Amygdala (tissue), 56 donors: ENCODE results near the gene HMCN1.

ENCODE experiments used
- DNase-seq, 56 donors: peaks; one replicate each; lab custom pipeline; 2025; lab: John Stamatoyannopoulos, UW

The HMCN1 gene

DNA sequence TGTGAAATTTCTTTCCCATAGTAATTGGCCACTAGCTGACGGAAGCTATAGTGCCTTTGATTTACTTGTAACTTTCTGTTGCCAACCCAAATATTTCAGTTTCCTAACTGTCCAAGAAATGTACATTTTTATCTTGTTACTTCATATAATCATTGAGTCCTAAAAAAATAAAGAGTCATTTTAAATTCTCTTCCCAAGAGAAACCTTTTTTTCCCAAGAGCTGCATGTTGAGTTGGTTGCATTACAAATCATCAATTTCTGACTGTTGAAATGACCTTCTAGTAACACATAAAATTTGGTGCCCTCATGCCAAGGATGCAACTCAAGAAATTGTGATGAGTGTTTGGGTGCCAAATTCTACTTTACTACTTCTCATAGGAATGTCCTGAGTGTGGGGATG lies 61.0 kb downstream of the HMCN1 start:
- DNase-seq: no peak

DNA sequence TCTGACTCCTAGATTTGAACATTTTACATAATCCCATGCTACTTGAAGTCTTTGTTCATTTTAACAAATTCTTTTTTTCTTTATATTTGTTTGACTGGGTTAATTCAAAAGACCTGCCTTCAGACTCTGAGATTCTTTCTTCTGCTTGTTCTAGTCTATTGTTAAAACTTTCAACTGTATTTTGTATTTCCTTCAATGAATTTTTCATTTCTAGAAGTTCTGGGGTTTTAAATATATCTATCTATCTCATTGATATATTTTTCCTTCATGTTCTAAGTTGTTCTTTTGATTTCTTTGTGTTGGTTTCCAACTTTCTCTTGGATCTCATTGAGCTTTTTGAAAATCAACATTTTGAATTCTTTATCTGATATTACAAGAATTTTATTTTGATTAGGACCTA lies 64.3 kb downstream of the HMCN1 start:
- no peak for DNase-seq

DNA sequence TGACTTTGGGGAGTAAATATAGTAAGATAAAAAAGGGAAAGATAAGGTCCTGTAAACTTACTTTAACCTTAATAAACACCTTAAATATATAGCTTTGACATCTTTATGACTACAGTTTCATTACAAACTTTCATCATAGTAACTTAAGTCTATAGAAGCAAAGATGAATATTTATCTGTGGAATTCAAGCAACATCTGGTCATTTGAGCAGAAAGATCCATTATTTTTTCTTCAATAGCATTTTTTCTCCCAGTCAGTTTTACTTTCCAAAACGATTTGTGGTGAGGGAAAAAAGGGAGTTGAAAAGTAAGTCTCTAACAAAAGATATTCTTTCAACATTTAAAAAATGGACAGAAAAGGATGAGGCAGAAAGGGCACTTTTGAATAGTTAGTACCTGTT lies 69.0 kb downstream of the HMCN1 start:
- no peak for DNase-seq

DNA sequence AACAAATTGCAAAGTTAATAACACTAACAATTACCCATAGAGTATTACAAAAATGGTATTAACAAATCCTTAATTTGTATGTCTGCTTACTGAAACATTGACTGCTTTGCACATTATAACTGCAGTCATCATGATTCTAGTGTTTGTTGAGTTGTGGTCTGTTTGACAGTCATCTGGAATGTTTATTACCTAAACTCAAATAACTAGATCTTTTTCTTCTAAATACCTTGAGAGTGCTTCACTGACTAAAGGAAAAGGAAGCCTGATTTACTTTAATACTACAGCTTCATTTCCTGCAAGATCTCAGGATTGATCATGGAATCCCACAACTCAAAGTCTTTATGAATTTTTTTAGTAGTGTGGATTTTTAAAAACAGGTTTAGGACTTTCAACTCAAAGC lies 70.0 kb downstream of the HMCN1 start:
- DNase-seq: no peak

DNA sequence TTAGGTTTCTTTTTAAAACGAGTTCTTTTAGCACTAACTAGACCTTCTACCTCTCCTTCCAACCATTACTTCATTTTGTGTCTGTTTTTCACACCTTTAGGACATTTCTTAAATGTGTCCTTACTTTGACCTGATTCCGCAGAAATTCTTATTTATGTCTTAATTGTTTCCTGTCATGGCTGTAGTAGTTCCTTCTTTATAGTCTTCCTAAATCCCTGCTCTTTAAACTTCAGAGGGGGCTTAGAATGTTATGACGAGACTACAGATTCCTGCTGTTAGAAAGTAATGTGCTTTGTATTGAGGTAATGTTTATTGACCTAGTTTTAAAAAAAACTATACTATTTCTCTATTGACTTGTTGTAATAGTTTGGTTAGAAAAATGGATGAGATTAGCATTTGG lies 70.4 kb downstream of the HMCN1 start:
- no peak for DNase-seq

DNA sequence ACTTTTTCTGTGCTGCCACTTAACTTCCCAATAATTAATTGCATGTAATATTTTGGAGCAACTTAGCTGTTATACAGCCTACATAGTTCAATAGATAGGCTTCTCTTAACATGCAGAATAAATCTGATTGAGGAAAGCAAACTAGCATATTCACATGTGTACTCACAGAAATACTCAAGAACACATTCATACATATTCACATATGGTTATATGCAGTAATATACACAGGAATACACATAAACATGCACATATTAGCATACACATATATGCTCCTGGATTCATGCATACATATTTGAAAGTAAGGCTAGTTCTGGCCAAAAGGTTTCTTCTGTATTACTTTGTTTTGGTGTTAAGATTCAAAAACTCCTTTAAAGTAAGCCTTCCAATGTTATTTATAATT lies 73.1 kb downstream of the HMCN1 start:
- DNase-seq: no peak

DNA sequence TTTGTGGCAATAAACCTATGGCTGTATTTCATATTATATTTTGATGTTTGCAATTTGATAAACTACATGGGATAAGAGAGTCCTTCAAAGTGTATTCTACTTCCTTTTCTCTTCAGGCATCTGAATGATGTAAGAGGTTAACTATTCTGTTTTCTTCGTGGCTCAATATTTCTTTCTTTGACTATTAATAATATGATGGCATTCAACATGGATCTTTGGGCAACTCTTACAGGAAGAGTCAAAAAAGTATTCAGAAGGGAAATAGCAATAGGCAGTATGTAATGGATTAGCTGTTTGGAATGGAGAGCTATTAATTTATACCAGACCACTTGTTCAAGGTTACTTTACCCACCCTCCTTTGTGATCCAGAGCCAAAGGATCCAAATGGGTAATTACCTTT lies 74.4 kb downstream of the HMCN1 start:
- DNase-seq: no peak

DNA sequence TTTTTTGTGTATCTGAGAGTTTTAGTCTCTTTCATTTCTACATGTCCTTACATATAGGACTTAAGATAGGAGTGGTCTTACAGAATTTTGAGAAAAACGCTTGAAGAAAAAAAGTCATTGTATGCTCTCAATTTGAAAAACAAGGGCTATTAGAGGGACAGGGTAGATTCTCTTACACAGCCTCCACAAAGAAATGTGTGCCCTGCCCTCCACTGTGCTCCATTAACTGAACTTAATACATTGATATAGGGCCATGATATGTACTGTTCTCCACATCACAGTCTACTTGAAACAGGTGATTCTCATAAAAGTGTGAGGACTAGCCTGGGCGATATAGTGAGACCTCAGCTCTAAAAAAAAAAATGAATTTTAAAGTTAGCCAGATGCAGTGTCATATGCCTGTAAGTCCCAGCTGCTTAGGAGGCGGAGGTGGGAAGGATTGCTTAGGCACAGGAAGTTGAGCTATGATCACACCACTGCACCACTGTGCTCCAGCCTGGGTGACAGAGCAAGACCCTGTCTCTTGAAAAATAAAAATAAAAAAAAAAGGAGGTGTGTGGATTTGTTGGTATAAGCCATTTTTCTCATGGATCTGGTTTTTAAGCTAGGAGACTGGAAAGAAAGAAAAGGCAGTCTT lies 77.0 kb downstream of the HMCN1 start:
- no peak for DNase-seq

DNA sequence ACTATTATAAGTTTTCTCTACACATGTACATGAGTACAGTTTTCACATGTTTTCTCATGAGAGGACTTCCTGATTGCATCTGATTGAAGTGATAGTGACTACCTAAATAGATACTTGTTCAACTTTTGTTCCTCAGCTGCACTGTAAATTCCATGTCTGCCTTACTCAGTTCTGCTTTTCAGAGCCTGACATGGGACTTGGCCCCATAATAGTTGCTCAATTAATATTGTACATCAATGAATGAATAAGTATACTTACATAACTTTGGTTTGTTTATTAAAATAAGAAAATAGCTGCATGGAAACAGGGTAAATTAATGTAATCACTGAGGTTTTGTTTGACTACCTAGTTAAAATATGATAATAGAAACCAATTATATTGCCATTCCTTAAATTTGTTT lies 78.7 kb downstream of the HMCN1 start:
- DNase-seq: no peak

DNA sequence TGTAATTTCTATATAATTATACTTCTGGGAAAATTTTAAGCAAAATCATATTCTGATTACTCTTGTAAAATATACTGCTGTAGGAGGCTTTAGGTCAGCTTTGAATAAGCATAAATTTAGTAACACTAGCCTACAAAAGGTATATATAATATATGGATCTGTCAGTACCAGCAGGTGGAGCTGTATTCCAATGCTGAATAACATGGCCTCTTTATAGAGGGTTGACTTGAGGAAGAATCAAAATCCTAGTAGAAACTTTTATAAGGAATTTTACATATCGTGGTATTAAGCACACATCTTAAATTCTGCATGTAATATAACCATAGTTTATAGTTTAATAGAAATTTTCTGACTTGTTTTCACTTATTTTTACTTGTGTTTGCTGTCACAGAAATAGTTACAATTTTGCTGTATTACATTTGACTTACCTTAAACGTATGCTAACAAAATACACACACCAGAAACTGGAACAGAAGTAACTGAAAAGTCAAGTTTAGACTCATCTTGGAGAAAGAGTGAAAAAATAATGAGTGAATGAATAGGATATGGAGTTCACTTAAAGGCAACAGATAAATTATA lies 79.3 kb downstream of the HMCN1 start:
- DNase-seq: peak in 1 of 56 donors; percentile 4

DNA sequence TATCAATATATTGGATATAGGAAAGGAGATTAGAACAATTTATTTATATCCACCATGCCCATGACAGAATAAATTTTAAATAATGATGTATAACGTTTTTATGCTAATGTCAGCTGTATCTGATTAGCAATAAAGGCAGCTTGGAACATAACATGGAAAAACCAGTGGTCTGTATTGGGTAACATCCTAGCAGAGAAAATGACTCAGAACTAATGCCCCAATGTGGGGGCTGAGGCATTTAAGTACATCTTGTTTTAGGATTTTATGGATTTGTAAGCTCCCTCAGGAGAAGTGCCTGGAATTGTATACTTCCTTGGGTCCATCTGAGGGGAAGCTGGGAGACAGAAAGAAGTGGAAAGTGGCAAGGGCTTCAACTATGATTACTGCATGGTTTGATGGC lies 82.3 kb downstream of the HMCN1 start:
- DNase-seq: no peak

DNA sequence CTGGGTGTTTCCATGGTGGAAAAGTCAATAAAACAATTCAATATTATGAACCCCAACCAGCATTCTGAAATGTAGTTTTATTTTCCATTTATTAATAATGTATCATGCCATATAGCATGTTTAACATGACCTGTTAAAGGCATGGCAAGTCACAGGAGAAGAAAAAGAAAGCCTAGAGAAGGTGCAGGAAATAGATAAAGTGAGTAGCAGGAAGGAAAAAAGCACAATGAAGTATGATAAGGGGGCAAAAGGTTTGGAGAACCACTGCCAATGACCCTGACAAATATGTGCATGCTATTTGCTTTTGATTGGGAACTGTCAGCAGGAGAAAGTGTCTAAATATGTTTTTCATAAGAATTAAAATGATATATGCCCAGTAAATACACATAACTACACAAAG lies 85.6 kb downstream of the HMCN1 start:
- DNase-seq: no peak

DNA sequence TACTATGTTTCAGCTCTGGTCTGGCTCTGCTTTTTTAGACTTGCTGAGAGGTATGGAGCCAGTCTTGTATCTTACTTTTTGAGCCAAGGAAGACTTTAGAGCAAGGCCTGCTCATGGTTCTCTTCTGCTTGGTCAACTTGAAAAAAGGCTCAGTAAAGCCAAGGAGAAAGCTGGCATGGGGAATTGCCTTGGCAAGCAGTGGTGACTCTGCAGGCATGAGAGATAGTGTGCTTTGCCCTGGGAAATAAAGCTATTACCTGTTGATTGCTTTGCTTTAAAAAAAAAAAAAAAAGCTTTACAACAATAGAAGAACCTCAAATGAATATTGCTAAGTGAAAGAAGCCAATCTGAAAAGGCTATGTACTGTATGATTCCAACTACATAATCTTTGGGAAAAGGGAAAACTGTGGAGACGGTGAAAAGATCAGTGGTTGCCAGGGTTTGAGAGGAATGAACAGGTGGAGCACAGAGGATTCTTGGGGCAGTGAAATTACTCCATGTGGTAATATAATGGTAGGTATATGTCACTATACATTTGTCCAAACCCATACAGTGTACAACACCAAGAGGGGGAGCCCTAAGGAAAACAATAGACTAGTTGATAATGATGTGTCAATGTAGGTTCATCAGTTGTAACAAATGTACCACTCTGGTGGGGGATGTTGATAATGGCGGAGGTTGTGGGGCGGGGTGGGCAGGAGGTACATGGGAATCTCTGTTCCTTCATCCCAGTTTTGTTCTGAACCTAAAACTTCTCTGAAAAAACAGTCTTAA lies 87.6 kb downstream of the HMCN1 start:
- no peak for DNase-seq

DNA sequence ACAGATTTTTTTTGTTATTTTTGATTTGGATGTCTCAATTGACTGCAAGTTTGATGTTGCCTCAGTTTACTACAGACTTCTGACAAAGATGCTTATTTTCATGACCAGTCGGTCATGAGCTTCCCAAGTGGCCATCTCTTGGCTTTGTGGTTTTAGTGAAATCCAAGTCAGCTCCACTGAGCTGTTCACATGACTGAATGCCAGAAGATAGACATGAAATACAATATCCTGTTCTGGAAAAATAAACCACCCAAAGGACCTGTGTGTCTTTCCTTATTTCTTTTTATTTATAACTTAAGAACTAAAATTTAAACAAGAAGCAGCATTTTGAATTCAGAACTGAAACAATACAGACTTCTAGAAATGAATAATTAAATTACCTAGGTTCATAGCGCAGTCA lies 89.3 kb downstream of the HMCN1 start:
- no peak for DNase-seq

DNA sequence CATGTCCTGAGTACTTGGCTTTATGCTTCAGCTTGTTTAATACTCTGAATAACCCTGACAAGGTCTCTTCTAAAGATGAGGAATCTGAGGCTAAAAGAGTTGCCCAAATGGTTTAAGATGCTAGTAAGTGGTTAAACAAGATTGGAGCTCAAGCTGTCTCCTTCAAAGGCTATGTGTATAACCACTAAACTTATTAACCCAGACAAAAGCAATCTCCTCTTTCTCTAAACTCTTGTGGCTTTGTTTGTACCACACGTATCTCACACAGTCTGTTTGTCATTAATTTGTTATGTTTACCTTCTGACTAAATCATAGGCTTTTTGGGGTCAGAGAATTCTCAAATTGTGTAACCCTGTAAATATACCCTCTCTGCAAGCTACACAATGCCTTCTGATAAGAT lies 89.9 kb downstream of the HMCN1 start:
- DNase-seq: no peak

DNA sequence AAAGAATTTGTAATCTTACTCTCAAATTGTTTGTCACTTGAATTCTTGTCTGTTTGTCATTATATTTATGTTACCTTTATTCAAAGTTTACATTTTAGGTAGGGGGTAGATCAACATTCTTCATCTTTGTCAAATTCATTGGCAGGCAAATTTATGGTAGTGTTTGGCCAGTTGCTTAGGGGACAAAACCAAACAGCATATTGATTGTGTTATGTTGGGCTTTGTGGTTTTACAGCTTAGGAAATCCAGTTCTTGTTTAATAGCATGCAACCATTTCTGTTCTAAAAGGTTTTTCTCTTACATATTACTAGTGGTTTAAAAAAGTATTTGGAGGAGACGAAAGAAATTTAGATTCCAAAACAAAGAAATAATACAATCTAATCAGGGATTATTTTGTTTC lies 91.4 kb downstream of the HMCN1 start:
- DNase-seq: no peak

DNA sequence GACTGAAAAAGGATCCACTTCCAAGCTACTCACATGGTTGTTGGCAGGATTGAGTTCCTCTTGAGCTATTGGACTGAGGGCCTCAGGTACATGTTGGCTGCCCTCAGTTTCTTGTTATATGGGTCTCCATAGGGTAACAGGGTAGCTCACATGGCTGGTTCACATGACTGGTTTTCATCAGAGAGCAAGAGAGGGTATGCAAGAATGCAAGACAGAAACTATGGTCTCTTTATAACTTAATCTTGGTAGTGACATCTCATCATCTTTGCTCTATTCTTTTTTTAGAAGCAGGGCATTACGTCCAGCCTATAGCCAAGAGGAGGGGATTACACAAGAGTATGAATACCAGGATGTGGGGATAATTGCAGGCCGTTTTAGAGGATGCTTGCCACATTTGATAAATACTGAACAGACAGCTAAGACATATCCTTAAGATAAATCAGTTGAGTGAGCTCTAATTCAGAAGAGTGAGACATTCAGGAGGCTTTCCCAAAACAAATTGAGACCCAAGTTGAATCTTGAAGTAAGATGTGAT lies 100.2 kb downstream of the HMCN1 start:
- no peak for DNase-seq

DNA sequence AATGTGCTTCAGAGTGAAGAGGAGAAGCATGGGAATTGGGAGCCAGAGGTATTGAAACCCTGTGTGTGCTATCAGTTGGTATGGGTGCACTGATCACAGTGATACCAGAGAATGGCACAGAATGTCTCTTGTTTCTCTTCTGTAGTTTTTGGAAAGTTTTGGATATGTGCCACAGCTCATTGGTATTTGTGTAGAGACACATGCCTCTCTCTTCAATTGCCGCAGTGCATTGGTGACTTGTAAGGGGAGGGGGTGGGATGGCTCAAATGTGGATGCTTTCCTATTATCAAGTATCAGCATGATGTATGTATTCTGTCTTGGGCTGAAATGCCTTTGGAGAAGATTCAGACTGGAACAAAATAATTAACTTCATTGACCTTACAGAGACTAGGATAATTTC lies 101.0 kb downstream of the HMCN1 start:
- no peak for DNase-seq

DNA sequence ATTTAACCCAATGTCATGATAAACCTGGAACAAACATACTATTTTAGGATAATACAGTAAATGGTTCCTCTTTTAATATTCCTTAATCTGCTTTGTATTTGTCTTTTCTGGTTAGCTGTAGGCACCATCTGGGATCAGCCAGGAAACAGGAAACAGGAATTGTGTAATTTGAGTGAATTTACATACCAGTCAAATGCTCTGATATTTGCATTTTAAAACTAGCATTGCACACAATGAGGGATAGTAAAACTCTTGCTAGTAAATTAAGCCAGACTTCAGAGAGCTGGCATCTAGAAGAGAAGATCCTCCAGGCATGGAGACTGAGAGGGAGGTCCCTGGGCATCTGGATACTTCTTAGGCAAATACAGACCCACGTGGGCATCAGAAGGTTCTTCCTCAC lies 103.5 kb downstream of the HMCN1 start:
- no peak for DNase-seq

DNA sequence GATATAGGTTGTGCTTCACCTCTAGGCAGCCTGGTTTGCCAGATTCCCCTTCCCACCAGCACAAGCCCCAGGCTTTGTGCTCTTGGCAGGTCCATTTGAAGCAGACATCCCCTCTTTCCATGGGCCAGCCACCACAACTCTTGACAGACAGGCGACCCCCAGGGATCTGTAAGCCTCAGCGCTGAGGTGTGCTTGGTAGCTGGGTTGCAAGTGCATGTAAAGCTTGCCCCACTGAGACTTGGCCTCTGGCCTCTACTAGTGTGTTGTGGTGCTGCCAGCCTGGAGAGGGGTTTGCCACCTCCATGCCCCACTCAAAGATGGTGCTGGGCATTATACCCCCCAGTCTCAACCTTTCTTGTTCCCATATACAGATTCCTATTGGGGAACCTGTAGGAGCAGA lies 103.9 kb downstream of the HMCN1 start:
- DNase-seq: no peak

DNA sequence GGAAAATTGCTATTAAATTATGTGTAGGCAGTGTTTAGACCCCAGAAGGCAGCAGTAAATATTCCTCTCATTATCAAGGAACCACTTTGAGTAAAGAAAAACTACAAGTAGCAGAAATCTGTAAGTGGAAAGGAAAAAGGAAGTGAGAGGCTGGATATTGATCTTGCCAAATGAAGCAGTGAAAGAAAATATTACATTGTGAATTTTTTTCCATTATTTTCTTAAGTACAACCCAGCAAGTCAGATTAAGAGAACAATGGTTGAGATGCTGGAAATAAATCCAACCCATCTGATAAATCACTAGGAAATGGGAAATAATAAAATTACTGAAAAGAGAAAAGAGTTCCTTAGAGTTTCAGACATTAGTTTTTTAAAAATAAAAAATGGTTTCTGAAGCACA lies 106.7 kb downstream of the HMCN1 start:
- DNase-seq: no peak

DNA sequence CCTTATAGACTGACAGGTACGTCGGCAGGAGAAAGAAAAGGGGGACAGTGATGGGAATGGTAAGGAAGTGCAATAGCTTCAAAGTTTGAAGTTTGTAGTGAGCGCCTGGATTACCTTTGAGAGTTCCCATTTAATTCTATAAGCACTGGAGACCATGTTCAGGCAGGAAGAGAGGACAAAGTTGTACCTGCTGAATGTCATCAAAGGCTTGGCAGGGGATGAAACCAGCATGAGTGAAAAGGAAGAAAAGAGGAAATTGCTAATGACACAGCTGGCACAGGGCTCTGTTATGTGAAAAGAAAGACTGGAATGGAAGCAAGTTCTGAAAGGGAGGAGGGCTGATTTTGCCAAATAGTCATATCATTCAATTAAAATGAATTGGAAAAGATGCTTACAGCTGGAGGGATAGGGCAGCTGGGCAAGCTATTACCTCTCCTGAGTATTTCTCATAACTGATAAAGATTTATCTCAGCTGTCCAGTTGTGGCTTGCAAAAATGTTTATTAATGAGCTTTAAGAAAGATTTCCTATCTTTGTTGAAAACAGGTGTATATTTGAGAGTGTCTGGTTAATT lies 109.2 kb downstream of the HMCN1 start:
- no peak for DNase-seq
